Stimulated activated CD4-positive, alpha-beta T cell treated with anti-CD3 and anti-CD28 coated beads, Interleukin-15, amount 100 ng/mL, for 24 hours (primary cell): ENCODE results near the gene RNF222.
A peak's percentile ranks its signal among the peaks of the same experiment; 100 is the strongest.
"Not testable (repeated sequence)": the region's sequence is repeated elsewhere in the genome, so short reads cannot be mapped to it uniquely, and the experiment has no call there.

Source experiments
- DNase-seq: peaks from one replicate; pipeline ENCODE4 v3.0.0-alpha.2; 2020

RNF222 gene

GRCh38 chr17:8378117-8378516 lies 19.5 kb downstream of the RNF222 start:
- not testable (repeated sequence) for DNase-seq

DNA sequence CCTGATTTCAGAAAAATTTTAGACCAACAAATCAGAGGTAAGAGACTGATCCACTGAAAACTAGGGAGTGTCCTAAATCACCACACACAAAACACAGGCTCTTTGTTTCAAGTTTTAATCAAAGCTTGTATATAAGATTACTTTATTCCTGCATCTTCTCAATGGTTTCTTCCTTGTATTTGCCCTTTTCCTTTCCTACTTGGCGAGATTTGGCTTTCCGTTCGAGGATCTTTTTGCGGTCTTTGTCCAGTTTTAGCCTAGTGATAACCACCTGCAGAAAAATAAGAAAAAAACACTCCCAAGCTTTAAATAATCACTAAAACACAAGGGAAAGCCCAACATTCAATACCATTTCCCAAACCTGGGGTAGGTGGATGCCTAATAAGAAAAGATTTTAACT lies 20.2 kb downstream of the RNF222 start:
- no peak for DNase-seq

DNA sequence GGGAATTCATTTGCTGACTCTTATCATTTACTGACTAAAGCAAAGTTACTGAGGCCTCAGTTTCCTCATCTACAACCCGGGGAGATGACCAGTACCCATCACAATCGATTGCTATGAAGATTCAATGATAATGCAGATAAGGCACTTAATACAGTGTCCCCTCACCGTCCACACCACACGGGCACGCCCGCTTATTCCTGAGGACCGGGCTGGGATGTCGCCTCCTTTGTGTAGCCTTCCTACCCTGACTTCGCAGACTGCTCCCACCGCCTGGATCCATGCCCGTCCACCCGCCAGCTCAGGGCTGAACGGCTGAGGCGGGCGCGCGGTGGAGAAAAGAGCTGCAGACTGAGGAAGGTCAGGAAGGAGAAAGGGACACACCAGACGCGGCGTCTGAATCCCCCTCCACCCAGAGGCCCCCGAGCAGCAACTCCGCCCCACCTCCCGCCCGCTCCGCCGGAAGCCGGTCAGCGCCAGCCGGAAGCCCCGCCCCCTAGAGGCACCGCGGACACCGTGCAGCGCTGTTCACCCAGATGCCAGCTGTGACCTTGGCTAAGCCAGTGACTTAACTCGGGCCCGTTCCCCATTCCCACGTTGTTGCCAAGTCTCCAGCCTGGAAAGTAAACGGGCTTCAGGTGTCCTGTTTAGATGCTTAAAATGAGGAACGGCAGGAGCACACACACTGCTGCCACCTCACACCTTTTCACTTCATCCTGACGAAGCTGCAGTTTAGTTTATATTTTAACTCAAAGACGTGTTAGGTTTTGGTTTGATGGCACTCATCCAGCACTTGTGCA lies 21.2 kb downstream of the RNF222 start, which contains the start of gene KRABD2:
KRABD2 (minus strand) TSS at position 434 of the 797 bp plus-strand sequence.
- DNase-seq, result peak; percentile 94

DNA sequence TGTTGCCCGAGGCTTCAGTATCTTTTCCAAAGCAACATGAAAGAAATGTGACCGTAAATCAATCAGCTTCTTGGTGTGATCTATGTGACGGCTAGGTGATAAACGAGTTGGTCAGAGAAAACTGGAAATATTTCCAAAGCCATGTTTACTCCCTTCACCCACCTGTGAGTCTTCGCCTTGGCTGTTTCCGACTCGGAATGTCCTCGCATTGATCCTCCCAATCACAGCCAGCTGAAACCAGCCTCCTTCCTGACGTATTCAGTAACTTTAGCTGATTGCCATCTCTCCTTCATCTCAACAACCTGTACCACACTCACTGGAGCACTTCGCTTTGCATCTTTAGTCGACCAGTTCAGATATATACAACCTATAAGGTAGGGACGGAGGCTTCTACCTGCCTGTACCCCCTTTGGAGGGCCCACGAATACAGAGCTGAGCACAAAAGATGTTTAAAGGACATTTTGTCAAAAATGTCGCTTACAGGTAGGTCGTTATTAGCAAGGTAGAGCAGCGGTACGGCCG lies 21.8 kb downstream of the RNF222 start:
- no peak for DNase-seq

DNA sequence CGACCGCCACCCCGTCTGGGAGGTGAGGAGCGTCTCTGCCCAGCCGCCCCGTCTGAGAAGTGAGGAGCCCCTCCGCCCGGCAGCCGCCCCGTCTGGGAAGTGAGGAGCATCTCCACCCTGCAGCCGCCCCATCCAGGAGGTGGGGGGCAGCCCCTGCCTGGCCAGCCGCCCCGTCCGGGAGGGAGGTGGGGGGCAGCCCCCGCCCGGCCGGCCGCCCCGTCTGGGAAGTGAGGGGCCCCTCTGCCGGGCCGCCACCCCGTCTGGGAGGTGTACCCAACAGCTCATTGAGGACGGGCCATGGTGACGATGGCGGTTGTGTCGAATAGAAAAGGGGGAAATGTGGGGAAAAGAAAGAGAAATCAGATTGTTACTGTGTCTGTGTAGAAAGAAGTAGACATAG lies 23.8 kb downstream of the RNF222 start:
- DNase-seq, result not testable (repeated sequence)

DNA sequence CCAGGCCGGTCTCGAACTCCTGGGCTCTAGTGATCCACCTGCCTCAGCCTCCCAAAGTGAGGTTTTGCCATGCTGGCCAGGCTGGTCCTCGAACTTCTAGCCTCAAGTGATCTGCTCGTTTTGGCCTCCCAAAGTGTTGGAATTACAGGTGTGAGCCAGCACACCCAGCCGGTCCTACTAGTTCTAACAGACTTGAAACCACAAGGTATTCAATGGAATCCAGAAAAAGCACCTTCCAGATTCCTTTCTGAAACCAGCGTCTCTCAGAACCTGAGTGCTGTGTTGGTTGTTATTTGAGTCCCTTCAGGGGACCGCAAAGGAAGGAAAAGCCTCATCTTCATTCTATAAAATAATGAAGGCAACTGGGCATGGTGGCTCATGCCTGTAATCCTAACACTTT lies 25.2 kb downstream of the RNF222 start:
- DNase-seq, result no peak

DNA sequence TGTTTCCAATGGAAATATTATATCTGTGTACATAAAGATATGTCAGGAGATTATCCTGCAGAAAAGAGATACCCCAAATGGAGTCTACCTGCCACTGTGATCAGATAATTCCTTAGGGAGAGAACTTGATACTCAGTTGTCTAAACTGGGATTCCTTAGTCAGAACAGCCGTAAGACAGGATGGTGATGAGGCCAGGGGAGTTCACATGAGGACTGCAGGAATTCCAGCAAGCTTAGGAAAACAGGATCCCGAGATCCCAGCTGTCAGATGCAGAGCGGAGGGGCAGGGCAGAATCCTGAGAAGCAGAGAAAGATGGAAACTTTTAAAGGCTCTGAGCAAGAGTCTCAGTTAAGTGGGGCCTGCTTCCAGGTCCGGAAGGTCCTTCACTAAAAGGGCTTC lies 25.8 kb downstream of the RNF222 start:
- DNase-seq, result no peak

GRCh38 chr17:8369944-8370343 lies 27.7 kb downstream of the RNF222 start:
- no peak for DNase-seq

DNA sequence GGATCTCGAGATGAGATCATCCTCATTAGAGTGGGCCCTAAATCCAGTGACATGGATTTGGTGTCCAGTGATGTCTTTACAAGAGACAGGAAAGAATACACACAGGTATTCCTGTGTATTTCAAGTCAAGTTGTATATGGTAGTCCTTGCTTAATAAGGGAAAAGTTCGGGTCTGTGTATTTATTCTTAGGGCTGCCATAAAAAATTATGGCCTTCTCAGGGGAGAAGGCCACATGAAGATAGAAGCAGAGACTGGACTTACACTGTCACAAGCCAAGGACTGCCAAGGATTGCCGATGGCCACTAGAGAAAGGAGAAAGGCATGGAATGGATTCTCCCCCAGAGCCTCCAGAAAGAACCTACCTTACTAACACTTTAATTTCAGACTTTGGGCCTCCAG lies 29.4 kb downstream of the RNF222 start:
- DNase-seq, result no peak

DNA sequence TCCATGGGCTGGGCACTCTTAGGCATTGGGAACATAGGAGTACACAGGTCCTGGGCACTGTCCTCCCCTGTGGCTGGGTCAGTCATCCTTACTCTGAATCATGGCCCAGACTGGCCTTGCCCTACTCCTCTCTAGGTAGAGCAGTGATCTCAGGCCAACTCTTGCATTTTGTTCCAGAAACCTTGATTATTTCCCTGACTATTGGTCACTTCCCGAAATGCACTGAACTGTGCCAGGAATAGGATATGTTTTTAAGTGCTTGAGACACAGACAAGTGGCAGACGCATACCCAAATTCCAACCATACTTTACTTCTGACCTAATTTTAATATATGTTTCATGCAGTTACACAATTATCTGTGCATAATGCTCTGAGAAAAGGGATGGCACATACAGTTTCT lies 31.4 kb downstream of the RNF222 start:
- no peak for DNase-seq

- no peak for DNase-seq
Measured at GRCh38 chr17:8365143-8365542, 32.5 kb downstream of the RNF222 start.

- no peak for DNase-seq
Measured at GRCh38 chr17:8362651-8363332, 34.8 kb downstream of the RNF222 start.

GRCh38 chr17:8360751-8361150 lies 36.9 kb downstream of the RNF222 start:
- DNase-seq, result no peak

DNA sequence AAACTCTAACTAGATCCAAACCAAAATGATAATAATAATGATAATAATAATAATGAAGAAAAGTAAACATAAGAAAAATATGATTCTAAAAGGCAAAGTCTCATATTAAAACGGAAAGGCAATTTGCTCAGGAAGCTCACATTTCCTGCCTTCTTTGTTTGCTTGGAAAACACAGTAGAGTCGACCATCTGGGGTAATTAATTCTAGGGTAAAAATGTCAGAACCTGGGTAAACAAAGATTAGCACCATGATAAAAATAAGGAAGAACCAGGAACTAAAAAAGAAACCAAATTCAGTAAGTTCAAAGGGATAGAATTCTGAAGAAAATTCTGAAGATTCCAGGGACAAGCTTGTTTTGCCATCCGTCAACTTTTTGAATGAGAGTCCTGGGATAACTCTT lies 37.4 kb downstream of the RNF222 start:
- DNase-seq, result no peak

- DNase-seq, result no peak
Measured at GRCh38 chr17:8359769-8360168, 37.9 kb downstream of the RNF222 start.

DNA sequence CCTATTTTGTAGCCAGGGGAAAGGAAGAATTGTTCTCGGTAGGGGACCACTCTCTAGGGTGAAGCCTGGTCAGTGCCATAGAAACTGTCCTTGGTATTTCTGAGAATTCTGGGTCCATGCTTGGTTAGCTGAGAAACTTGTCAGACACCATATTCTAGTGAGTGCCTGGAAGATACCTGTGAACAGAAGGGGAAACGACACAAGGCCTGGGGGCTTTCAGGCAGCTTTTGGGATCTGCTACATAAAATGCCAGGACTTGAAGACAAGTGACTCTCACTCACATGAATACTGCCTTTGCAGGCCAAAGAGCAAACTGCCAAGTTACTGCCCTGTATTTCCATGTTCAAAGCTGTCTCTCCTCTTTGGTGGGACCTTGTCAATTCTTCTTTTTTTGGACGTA lies 39.7 kb downstream of the RNF222 start:
- no peak for DNase-seq

- no peak for DNase-seq
Measured at GRCh38 chr17:8354236-8354635, 43.4 kb downstream of the RNF222 start.

- no peak for DNase-seq
Measured at GRCh38 chr17:8353736-8354135, 43.9 kb downstream of the RNF222 start.

DNA sequence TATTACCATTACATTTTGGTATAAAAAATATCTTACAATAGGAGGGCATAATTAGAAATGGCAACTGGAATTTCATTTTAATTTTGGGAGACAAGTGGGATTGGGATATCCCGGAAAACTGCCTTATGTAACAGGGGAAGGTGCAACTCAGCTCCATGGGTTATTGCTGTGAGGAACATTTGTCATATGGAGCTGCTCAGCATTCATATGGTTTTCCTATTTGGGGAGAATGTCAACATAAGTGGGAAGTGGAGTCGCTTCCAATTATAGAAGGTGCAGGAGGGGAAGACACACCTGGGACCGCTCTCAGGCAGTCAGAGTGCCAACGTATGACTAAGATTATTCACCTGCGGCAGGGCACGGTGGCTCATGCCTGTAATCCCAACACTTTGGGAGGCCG lies 47.3 kb downstream of the RNF222 start:
- DNase-seq, result no peak

- DNase-seq, result not testable (repeated sequence)
Measured at GRCh38 chr17:8347001-8347400, 50.6 kb downstream of the RNF222 start.

DNA sequence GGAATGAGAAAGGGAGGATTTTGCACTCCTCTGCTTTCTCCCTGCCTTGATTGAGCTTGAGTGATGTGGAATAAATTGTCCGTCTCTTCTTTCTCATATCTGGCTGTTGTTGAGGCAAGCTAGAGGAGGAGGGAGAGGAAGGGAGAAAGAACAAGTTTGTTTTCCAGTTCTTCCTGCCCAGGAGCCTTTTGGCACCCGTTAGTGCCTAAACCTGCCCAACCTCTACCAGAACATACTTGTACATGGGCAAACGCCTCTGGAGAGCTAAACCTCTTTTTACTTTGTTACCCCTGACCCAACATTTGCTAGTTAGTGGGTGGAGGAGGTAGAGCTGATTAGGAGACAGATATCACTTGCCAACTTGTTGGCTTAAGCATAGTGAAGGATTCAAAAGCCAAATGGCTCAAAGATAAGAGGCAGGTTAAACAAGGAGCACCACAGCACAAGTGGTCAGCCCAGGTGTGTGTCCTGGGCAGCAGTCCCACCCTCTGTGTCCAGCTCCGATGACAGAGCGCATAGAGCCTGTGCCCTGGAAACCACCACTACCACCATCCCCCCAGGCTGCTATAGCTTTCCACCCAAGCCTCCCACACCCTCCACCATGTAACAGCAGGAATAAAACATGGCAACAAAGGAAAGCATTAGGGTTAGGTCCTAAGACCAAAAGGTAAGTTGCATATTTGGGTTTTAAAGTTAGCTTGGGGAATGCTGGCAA lies 51.5 kb downstream of the RNF222 start:
- DNase-seq, result no peak

DNA sequence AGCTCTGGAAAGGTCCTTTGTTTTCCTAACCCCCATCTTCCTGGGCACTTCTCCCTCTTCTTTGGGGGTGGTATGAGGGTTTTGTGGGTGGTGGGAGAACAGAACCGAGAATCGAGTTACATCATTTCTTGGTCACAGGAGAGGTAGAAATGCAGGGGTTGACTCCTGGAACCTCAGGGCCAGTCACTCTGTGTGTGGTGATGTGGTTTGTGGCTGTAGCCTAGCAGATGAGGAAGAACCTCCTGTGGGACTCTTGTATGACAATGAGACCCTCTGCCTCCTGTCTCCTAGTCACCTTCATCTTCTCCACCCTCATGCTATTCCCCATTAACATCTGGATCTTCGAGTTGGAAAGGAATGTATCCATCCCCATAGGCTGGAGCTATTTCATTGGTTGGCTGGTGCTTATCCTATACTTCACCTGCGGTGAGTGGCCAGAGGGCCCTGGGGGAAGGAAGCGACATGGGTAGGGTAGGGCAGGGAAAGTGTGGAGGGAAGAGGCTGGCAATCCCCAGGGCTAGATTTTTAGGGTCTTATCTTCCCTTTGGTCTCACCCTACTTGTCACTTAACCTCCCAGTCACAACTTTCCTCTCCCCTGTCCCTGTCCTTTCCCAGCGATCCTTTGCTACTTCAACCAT lies 52.5 kb downstream of the RNF222 start:
- DNase-seq, result no peak

DNA sequence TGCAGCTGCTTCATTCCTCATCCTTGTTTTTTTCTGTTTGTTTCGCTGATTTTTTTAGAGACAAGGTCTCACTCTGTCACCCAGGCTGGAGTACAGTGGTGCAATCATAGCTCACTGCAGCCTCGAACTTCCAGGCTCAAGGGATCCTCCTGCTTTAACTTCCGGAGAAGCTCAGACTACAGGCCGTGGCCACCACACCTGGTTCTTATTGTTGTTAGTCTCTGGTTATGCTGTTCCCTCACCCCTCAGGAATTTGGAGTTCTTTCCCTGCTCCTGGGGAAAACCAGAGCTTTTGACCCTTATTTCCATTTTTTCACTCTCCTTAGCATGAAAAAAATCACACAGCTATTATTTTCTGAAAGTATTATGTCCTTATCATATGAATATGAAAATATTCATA lies 56.2 kb downstream of the RNF222 start:
- DNase-seq, result no peak
